Astrocyte of the spinal cord (primary cell): Measurements from ENCODE around the gene SMTNL2.

Source experiments
- DNase-seq: peaks from one replicate; pipeline ENCODE4 v3.0.0; 2011; ENCODE audit warnings: low read depth, low spot score
- H3K4me3 ChIP-seq: 2 replicates; pipeline ENCODE4 v1.5.1; 2011; ENCODE audit warnings: low read depth, mild to moderate bottlenecking, low read length, moderate library complexity
- in situ Hi-C: cut with HindIII; loops from 2 replicates; pipeline ENCODE4 v1.10.0; 2017; ENCODE audit warnings: low sequenced_read_pairs
- TF ChIP-seq, protein P1 (sequence below): IDR thresholded peaks from 2 replicates; pipeline ENCODE4 v1.5.1; 2012; ENCODE audit warnings: low read depth, mild to moderate bottlenecking, low read length, inconsistent platforms

SMTNL2 gene

DNA sequence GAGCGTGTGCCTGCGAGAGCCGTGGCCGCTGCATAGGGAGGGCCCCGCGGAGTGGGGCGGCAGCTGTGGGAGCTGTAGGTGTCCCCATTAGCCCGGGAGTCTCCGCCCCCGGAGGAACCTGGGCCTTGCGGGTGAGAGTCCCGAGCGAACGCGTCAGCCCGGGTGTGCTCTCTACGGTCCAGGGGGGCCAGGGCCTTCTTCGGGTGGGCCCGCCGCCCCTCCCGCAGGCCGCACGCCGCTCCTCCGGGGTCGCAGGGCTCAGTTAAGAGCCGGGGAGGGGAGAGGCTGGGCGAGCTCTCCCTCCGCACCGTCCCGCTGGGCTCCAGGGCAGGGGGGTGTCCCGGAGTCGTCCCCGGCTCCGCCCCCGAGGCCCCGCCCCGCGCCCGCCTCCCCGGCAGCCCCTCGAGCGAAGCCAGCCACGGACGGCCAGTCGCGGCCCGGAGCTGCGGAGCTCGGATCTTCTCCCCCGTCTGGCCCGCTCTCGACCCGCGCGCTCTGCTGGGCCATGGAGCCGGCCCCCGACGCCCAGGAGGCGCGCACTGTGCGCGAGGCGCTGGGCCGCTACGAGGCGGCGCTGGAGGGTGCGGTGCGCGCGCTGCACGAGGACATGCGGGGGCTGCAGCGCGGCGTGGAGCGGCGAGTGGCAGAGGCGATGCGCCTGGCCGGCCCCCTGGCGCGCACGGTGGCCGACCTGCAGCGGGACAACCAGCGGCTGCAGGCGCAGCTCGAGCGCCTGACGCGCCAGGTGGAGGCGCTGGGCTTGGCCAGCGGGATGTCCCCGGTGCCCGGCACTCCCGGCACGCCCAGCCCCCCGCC, at the start of gene SMTNL2:
Gene SMTNL2 (plus strand): TSS at position 429 of the 816 bp plus-strand sequence. CDS start 77 bp downstream, at position 506.
- no peak within 1 kb of the TSS for H3K4me3 ChIP-seq
- TF ChIP-seq, protein P1, sequence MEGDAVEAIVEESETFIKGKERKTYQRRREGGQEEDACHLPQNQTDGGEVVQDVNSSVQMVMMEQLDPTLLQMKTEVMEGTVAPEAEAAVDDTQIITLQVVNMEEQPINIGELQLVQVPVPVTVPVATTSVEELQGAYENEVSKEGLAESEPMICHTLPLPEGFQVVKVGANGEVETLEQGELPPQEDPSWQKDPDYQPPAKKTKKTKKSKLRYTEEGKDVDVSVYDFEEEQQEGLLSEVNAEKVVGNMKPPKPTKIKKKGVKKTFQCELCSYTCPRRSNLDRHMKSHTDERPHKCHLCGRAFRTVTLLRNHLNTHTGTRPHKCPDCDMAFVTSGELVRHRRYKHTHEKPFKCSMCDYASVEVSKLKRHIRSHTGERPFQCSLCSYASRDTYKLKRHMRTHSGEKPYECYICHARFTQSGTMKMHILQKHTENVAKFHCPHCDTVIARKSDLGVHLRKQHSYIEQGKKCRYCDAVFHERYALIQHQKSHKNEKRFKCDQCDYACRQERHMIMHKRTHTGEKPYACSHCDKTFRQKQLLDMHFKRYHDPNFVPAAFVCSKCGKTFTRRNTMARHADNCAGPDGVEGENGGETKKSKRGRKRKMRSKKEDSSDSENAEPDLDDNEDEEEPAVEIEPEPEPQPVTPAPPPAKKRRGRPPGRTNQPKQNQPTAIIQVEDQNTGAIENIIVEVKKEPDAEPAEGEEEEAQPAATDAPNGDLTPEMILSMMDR: no peak
- no peak for DNase-seq
- in situ Hi-C loops: no loop called here

DNA sequence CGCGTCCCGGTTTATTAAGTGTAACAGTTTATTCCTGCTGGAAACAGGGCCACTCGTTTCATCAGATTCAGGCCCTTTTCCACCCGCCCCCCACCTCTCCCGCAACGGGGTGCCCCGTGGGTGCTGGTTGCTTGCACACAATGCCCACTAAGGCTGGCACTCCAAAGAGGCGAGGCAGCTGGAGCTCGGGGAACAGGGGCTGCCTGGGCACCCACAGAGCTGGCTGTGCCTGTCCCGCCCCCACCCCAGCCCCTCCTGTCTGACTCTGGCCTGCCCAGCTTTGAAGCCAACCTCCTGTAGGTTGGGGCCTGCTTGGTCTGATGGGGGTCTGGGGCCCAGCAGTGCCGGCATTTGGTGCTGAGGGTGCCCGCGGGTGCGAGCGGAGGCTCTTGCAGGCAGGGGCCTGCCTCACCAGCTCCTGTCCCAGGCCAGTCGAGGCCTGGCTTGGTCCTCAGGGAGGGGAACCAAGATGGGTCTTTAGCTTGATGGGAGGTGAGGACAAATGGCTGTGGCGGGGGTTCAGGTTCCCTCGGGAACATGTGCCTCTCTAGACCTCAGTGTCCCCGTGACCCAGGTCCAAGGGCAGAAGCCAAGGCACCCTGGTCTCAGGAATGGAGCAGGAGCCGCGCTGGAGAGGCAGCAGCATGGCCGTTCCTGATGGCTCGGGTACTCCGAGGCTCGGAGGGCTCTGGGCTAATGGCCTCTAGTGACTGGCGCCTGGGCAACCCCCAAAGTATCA, 49.2 kb upstream of the SMTNL2 start:
- in situ Hi-C loops: no loop called here
- no peak for DNase-seq
- TF ChIP-seq, protein P1: no peak
- no peak overlapping the region for H3K4me3 ChIP-seq

DNA sequence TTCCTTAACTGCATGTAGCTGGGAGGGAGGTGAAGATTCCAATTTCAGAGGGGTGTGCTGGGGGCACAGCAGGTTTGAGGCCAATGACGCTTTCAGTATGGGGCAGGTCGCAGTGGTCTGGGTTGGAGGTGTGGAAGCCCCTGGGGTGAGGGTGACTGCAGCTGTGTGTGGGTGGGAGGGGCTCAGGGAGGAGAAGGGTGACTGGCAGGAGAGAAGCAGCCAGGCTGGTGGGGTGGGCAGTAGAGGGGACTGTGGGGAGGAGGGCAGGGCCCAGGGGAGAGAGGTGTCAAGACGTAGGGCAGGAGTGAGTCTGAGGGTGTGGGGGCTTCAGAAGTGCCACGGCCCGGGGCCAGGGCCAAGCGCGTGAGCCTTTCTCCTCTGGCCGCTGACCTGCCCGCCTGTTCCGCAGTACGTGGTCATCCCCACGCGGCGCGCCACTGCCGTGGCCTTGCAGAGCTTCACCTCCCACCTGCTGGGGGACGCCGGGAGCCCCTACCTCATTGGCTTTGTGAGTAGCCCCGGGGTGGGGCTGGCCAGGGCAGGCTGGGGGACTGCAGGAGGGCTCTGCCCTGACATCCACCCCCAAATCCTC, 48.6 kb upstream of the SMTNL2 start:
- H3K4me3 ChIP-seq: no peak overlapping the region
- TF ChIP-seq, protein P1: no peak
- DNase-seq: no peak
- in situ Hi-C loops: no loop called here

DNA sequence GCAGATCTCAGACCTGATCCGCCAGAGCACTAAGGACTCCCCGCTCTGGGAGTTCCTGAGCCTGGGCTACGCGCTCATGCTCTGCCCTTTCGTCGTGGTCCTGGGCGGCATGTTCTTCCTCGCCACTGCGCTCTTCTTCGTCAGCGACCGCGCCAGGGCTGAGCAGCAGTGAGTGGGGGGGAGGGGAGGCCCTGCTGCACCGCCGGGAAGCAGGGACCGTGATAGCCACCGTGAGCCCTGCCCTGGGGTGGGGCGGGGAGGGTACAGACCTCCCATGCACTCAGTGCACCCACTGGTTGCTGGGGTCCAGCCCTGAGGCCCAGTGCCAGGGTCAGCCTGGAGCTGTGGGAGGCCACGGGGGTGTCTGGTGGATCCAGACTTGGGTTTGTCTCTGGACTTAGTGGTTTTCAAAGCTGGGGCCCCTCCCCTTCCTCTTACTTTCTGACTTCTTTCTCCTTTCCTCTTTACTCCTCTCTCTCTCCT, 48.0 kb upstream of the SMTNL2 start:
- TF ChIP-seq, protein P1: no peak
- H3K4me3 ChIP-seq: no peak overlapping the region
- in situ Hi-C loops: no loop called here
- no peak for DNase-seq

DNA sequence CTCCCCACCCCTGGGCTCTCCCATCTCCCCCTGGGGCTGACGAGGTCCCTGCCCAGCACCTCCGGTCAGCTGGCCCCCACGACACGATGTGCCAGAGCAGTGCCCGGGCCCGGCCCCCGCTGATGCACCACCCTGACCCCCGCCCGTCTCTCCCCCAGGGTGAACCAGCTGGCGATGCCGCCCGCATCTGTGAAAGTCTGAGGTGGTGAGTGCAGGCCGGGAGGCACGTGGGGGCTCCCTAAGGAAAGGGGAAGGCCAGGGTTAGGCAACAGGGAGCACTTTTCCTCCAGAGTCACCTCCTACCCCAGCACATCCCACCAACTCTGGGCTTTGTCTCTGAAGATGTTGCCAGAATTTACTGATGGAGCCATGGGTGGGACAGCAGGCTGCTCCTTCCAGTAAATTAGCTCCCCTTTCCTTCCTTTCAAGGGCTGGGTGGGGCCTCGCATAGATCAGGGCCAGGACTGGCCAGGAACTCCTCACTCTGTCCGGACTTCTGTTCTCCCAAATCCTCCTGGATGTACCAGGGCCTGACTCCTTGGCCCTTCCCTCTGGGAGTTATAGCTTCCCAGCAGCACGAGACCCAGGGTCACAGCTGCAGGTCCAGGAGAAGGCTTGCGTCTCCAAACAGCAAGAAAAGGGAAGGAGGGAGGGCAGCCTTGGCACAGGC, 47.5 kb upstream of the SMTNL2 start:
- no peak for DNase-seq
- no peak overlapping the region for H3K4me3 ChIP-seq
- in situ Hi-C loops: no loop called here
- TF ChIP-seq, protein P1: no peak
